HepG2 (cell line): ENCODE results near the gene KLRC4. TPM values are rescaled to one million over a fixed set of nuclear protein-coding genes. Genes with fewer than 3 reads are reported as not detected.

ENCODE experiments used
- KMT2A ChIP-seq: sonication (generic); formaldehyde crosslinking; IDR thresholded peaks from 2 replicates; pipeline ENCODE4 v1.4.0; 2020; ENCODE audit warnings: missing genetic modification reagents
- NAIF1 ChIP-seq: sonication (generic); formaldehyde crosslinking; IDR thresholded peaks from 2 replicates; pipeline ENCODE4 v1.5.0; 2020; ENCODE audit warnings: mild to moderate bottlenecking, missing genetic modification reagents, borderline replicate concordance
- PHF8 ChIP-seq: sonication (generic); formaldehyde crosslinking; IDR thresholded peaks from 2 replicates; pipeline ENCODE4 v1.5.0; 2020; ENCODE audit warnings: missing genetic modification reagents
- PRDM15 ChIP-seq: sonication (generic); formaldehyde crosslinking; IDR thresholded peaks from 2 replicates; pipeline ENCODE4 v1.4.0; 2020; ENCODE audit warnings: missing genetic modification reagents
- SALL2 ChIP-seq: sonication (generic); formaldehyde crosslinking; IDR thresholded peaks from 2 replicates; pipeline ENCODE4 v1.8.1; 2023; ENCODE audit warnings: mild to moderate bottlenecking, missing genetic modification reagents, inconsistent platforms
- THAP9 ChIP-seq: sonication (generic); formaldehyde crosslinking; IDR thresholded peaks from 2 replicates; pipeline ENCODE4; 2020; ENCODE audit warnings: missing genetic modification reagents, mild to moderate bottlenecking, borderline replicate concordance
- ZNF234 ChIP-seq: sonication (generic); formaldehyde crosslinking; conservative IDR thresholded peaks from 2 replicates; pipeline ENCODE4 v1.5.1; 2020; ENCODE audit warnings: mild to moderate bottlenecking, missing genetic modification reagents
- ZNF709 ChIP-seq: sonication (generic); formaldehyde crosslinking; IDR thresholded peaks from 2 replicates; pipeline ENCODE4 v1.5.0; 2020; ENCODE audit warnings: mild to moderate bottlenecking, missing genetic modification reagents
- ZNF710 ChIP-seq: sonication (generic); formaldehyde crosslinking; IDR thresholded peaks from 2 replicates; pipeline ENCODE4 v1.5.0; 2020; ENCODE audit warnings: mild to moderate bottlenecking, missing genetic modification reagents, borderline replicate concordance
- polyA plus RNA-seq, 8 experiments: library from polyadenylated mRNA; depleted of rRNA in 3 of 8; stranded (reverse) in 7 of 8; unstranded in 1 of 8; fragments of >200 nt; fragmentation: Illumina TruSeq in 4 of 8; extraction: Trizol in 4 of 8; gene quantifications; 2 replicates each; pipeline versions ENCODE4 v1.2.1 to v1.2.3, GENCODE V29; 2011 to 2016; ENCODE audit warnings: low read depth in 4 of 8, missing spikeins in 1 of 8, mixed read lengths in 1 of 8; ENCODE audit not compliant: insufficient read depth in 1 of 8
- total RNA-seq, 5 experiments: library from RNA; depleted of rRNA; stranded (reverse); fragments of >200 nt; fragmentation: Illumina TruSeq; extraction: Trizol; gene quantifications; 2 replicates each; pipeline ENCODE4 v1.2.3, GENCODE V29; 2016; ENCODE audit warnings: low read depth in 1 of 5
- TF ChIP-seq, protein P1 (sequence below): sonication (generic); formaldehyde crosslinking; IDR thresholded peaks from 2 replicates; pipeline ENCODE4 v1.4.0; 2020; ENCODE audit warnings: mild to moderate bottlenecking, low read depth, missing genetic modification reagents
- TF ChIP-seq, protein P2 (sequence below), 2 experiments: IDR thresholded peaks; 2 replicates each; pipeline ENCODE4 v1.6.1; 2011 to 2012; ENCODE audit warnings: low read length in 2 of 2, borderline replicate concordance in 1 of 2, low read depth in 1 of 2, mild to moderate bottlenecking in 1 of 2, moderate library complexity in 1 of 2

KLRC4 gene
- total and polyA plus RNA-seq, 2 of the 13 experiments (the other 11 are each of a cell fraction or from before 2014, with no cell fraction given) = 0.09 TPM; not detected in 1

DNA sequence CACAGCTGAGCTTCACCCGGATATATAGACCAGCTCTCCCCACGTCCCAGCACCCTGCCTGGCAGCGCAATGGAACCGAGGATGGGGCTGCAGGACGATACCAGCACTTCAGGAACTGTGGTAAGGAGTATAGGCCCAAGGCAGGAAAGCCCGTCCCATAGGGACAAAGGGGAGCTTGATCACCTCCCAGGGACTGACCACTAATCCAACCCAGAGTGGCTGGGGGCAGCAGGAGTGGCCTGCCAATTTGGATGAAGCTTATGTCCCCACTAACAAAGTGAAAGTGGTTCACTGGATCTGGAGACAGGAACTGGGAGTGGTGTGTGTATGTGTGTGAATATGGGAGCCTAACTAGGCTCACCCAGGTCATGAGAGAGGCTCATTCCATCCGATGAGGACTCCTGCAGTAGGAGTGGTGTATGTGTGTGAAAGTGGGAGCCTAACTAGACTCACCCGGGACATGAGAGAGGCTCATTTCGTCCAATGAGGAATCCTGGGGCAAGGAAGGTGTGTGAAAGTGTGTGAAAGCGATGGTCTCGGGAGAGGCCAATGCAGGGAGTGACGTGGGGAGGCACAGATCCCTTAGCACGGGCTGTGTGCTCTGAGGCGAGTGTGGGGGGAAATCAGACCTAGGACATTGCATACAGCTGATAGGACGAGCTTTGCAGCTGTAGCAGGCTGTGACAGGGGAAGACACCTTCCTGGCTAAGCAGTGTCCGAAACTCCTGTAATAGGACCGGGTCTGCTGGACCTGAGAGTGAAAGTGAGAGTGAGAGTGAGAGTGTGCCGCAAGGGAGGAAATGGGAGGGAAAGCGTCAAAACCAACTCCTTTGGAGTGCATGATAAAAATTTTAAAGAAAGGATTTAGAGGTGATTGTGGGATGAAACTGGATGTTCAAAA is 45.4 kb downstream of the KLRC4 start (continued):
- TF ChIP-seq SALL2 (CRISPR knock-in tag) (no peak), ZNF709 (peak; percentile 64; the same call in 1 of the 2 replicates), ZNF710 (peak; percentile 25; the same call in 1 of the 2 replicates), PHF8 (CRISPR knock-in tag) (peak; percentile 29), KMT2A (CRISPR knock-in tag) (0 out of 2 replicates have a peak, but pooled peaks have one; percentile 24), ZNF234 (no peak), NAIF1 (CRISPR knock-in tag) (no peak), THAP9 (CRISPR knock-in tag) (0 out of 2 replicates have a peak, but pooled peaks have one; percentile 14), PRDM15 (CRISPR knock-in tag) (no peak)
- TF ChIP-seq, protein P1, sequence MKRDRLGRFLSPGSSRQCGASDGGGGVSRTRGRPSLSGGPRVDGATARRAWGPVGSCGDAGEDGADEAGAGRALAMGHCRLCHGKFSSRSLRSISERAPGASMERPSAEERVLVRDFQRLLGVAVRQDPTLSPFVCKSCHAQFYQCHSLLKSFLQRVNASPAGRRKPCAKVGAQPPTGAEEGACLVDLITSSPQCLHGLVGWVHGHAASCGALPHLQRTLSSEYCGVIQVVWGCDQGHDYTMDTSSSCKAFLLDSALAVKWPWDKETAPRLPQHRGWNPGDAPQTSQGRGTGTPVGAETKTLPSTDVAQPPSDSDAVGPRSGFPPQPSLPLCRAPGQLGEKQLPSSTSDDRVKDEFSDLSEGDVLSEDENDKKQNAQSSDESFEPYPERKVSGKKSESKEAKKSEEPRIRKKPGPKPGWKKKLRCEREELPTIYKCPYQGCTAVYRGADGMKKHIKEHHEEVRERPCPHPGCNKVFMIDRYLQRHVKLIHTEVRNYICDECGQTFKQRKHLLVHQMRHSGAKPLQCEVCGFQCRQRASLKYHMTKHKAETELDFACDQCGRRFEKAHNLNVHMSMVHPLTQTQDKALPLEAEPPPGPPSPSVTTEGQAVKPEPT (CRISPR knock-in tag) = no peak
- TF ChIP-seq, protein P2, sequence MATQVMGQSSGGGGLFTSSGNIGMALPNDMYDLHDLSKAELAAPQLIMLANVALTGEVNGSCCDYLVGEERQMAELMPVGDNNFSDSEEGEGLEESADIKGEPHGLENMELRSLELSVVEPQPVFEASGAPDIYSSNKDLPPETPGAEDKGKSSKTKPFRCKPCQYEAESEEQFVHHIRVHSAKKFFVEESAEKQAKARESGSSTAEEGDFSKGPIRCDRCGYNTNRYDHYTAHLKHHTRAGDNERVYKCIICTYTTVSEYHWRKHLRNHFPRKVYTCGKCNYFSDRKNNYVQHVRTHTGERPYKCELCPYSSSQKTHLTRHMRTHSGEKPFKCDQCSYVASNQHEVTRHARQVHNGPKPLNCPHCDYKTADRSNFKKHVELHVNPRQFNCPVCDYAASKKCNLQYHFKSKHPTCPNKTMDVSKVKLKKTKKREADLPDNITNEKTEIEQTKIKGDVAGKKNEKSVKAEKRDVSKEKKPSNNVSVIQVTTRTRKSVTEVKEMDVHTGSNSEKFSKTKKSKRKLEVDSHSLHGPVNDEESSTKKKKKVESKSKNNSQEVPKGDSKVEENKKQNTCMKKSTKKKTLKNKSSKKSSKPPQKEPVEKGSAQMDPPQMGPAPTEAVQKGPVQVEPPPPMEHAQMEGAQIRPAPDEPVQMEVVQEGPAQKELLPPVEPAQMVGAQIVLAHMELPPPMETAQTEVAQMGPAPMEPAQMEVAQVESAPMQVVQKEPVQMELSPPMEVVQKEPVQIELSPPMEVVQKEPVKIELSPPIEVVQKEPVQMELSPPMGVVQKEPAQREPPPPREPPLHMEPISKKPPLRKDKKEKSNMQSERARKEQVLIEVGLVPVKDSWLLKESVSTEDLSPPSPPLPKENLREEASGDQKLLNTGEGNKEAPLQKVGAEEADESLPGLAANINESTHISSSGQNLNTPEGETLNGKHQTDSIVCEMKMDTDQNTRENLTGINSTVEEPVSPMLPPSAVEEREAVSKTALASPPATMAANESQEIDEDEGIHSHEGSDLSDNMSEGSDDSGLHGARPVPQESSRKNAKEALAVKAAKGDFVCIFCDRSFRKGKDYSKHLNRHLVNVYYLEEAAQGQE (IDR thresholded peaks at IDR 0.05; ENCODE audit: borderline replicate concordance in 1 of 2, low read depth in 1 of 2, low read length in 2 of 2) = no peak
